GM12875 (cell line): ENCODE data around the gene METTL21A.

Source experiments
- H3K4me3 ChIP-seq: one replicate; pipeline ENCODE4 v1.5.1; 2011; ENCODE audit warnings: low read depth, low read length, control low read depth
- TF ChIP-seq, protein P1 (sequence below): IDR thresholded peaks from 2 replicates; pipeline ENCODE4 v1.5.1; 2011; ENCODE audit warnings: low read depth, mild to moderate bottlenecking, control low read depth, inconsistent platforms, low read length, moderate library complexity, borderline replicate concordance; ENCODE audit not compliant: insufficient read depth

Gene METTL21A

DNA sequence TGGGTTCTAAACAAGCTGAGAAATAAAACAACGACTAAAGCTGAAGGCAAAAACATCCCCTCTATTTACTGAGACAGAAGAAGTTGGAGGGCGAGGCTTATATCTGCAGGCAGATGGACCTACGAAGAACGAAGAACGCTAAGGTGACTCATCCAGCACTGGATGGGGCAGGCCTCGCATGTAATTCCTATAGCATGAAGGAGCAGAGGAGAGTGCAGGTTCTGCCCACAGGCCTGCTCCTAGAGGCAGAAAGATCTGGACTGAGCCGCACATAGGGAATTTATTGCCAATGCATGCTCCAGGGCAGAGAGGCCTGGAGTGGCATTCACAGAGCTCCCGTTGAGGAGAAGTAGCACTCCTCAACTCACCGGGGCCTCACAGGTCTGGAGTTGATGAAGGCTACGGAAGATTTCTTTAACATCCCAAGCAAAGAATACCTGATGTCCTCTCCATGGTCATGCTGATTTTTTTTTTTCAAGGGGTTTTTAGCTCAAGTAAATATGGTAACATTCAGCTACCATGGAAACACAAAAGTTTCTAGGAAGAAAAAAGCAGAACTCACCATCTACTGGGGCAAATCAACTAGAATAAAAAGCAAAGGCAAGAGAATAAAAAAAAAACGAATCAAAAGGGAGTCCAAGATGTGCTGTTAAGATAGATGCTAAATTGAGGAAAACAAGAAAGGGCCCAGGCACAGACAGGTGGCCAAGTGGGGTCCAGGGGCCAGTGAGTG is 10.4 kb upstream of the METTL21A start:
- H3K4me3 ChIP-seq: no peak overlapping the region
- TF ChIP-seq, protein P1, sequence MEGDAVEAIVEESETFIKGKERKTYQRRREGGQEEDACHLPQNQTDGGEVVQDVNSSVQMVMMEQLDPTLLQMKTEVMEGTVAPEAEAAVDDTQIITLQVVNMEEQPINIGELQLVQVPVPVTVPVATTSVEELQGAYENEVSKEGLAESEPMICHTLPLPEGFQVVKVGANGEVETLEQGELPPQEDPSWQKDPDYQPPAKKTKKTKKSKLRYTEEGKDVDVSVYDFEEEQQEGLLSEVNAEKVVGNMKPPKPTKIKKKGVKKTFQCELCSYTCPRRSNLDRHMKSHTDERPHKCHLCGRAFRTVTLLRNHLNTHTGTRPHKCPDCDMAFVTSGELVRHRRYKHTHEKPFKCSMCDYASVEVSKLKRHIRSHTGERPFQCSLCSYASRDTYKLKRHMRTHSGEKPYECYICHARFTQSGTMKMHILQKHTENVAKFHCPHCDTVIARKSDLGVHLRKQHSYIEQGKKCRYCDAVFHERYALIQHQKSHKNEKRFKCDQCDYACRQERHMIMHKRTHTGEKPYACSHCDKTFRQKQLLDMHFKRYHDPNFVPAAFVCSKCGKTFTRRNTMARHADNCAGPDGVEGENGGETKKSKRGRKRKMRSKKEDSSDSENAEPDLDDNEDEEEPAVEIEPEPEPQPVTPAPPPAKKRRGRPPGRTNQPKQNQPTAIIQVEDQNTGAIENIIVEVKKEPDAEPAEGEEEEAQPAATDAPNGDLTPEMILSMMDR: no peak

DNA sequence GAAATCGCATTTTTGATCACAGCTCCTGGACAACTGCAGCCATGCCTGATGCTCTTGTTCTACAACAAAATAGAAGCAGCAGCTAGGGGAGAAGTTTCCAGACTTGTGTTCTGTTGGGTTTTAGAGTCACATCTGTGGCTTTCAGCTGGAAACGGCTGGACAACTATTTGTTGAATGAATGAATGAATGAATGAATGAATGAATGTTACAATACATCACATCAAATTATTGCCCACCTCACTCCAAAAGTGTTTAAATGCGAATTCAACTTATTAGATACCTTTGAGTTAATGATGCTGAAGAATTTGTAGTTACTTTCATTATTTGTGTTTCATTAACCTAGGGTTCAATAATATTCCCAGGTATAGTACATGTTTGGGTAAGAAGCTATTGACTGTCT is 8.5 kb upstream of the METTL21A start:
- no peak overlapping the region for H3K4me3 ChIP-seq
- TF ChIP-seq, protein P1: no peak

DNA sequence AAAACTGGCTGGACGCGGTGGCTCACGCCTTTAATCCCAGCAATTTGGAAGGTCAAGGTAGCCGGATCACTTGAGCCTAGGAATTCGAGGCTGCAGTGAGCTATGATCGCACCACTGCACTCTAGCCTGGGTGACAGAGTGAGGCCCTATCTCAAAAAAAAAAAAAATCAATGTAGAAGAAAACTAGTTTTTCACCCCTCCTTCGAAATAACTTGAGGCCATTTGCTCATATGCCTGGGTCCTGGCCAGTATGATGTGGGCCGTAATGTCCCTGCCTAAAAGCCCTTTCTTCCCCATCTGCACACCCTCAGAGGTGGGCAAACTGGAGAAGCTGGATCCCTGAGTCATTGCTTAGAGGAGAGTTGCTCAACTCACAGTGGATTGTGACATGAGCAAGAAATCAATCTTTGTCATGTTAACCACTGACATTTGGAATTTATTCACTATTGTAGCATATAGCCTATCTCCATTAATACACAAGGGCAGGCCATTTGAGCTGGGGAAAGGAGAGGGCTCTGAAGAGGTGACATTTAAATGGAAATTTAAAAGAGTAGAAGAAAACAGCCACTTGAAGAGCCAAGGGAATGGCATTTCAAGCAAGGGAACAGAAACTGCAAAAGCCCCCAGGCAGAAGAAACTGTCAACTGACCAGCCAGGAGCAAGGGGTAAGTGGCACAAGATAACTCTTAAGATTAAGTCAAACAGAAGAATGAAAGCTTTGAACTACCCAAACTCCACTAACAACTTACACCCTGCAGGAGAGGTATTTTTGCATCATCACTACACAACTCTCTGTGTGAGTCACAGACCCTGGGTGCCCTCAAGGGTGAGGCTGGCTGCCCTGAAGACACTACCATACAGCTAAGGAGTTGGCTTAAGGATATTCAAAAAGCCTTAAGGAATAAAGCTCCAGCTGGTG is 7.6 kb upstream of the METTL21A start:
- TF ChIP-seq, protein P1: no peak
- no peak overlapping the region for H3K4me3 ChIP-seq

DNA sequence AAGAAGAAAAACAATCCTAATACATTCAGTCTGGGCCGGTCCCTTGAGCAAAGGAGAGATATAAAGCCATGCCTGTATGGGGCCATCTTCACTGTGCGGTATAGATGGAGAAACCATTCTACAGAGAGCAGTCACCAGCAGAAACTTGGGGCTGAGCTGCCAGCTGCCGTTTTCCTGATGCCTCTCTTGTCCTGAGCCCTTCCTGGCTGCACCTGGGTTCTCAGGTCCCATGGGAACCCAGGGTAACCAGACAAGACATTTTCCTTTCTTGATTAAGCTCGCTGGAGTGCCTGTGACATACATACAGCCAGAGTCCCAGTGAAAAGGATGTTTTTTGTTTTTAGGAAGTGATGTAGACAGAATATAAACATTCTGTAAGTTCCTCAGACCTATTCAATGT is 5.3 kb upstream of the METTL21A start:
- TF ChIP-seq, protein P1: no peak

DNA sequence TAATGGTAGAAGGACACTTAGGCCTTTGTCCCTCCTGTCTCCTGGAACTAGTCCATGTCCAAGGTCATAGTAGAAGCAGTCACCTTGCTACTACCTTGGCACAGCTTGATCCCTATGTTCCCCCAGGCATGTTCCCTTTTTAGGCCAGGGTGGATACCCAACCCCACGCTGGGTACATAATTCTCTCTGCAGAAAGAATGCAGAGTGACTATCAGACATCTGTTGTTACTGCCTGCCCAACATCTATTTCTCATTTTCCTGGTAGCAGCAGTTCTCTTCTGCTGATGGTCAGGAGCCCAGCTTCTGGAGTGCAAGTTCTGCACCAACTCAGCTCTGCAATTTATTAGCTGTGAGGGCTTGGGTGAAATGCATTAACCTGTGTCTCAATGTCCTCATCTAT is 4.4 kb upstream of the METTL21A start:
- TF ChIP-seq, protein P1: no peak
- H3K4me3 ChIP-seq: no peak overlapping the region

More for the DNA sequence above, 5.3 kb upstream of the METTL21A start:
- H3K4me3 ChIP-seq: no peak overlapping the region

DNA sequence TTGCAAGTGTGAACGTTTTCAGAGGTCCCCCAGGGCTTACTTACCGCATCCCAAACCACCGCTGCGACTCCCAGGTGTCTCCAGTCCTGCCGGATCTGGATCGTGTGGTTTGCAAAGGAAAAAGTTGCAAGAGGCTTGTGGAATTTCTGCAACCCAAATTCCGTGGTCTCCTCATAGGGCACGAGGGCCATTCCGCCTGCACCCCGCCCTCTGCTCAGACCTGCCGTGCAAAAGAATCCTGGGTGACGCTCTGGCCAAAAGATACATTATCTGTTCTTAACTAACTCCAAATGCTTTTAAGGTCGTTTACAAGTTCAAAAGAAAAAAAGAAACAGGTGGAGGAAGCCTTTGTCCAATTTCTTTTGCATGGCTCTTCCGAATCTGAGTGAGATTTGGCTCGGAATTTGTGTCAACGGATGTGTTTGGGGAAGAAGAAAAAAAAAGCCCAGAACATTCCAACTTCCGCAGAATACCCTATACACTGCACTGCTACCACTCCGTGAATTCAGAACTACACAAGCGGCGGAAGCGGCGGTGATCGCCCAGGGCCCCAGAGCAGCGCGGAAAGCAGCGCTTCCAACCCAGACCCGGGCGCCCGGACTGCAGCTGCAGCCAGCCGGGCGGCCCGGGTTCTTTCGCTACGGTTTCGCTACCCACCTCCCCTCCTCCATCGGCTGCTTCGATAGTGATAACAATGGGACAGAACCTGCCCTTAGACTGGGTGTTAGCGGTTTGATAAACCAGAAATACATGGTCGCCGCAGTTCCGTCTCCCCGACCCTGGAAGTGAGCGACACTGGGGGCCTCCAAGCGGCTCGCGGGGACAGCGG is 795 bp downstream of the METTL21A start:
- H3K4me3 ChIP-seq: peak overlapping the region; percentile 63
- TF ChIP-seq, protein P1: no peak
